Lung microvascular endothelial cell (primary cell): ENCODE results near the gene NCBP1. TPM values are rescaled to one million over a fixed set of nuclear protein-coding genes. Genes with fewer than 3 reads are reported as not detected.
"Not testable (repeated sequence)": the region's sequence is repeated elsewhere in the genome, so short reads cannot be mapped to it uniquely, and the experiment has no call there.

Experiments
- DNase-seq, 2 donors: peaks; one replicate each; pipeline versions ENCODE4 v3.0.0 to v3.0.0-alpha.2; 2010; ENCODE audit warnings: low read depth in 2 of 2
- total RNA-seq: library from RNA; depleted of rRNA; stranded (reverse); fragments of >200 nt; gene quantifications from 2 replicates; pipeline ENCODE4 v1.2.1, GENCODE V29; 2014

The NCBP1 gene
- total RNA-seq, 1 donor from 2014 or later: 25.0 TPM

DNA sequence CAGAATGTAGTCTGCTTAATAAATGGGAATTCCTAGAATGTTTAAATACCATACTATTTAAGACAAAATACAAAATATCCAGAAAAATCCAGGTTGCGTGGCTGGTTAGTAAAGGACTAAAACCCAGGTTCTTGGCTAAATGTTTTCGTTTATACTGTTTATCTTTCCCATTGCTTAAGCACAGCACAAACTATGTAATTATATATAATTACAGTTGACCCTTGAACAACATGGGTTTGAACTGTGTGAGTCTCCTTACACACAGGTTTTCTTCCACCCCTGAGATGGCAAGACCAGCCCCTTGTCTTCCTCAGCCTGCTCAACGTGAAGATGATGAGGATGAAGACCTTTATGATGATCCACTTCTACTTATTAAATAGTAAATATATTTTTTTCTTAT is 38.8 kb downstream of the NCBP1 start:
- no peak for DNase-seq

DNA sequence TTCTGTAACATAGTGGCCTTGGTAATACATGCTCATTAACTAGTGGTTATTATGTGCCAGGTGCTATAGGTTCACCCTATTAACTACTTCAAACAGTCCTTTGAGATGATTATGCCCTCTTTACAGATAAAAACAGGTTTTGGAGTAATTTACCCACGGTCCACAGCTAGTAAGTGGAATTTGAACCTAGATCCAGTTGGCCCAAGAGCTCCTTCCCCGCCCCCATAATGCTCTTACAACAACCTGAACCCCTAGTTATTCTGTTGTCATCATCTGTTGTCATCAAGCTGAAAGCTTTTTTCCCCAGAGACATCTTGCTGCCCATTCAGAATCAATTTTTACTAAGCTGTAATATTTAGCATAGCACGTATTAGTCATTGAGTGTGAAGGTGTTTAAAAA is 40.3 kb downstream of the NCBP1 start:
- DNase-seq: no peak

DNA sequence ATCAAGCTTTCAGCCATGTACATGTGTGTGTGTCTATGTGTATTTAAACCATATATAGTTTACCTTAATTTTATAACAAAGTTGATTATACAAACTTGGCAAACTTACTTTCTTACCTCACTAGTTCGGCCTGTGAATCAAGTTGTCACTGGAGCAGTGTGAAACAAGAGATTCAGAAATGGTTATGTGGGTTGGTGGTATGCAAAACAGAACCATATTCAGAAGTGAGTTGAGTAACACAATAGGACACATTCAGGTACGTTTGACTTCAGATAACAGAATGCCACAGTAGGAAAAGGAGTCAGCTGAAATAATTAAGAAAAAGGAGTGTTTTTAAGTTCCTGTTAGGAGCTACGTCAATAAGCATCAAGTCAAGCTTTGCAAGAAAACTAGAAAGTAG is 42.0 kb downstream of the NCBP1 start:
- no peak for DNase-seq

DNA sequence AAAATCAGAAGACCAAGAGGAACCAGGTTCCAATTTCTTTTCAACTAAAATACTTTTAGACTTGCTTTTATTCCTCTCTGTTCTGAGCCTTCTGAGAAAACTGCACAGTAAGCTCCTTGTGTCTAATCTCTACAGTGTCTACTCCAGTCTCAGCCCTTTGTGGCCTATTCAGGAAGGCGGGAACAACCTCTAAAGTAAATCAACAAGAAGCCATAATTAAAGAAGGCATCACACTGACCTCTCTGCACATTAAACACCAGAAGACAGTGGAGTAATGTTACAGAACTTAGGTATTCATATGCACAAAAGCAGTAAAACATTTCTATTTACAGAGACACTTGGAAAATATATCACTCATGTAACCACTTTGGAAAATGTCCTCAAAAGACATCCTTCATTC is 48.6 kb downstream of the NCBP1 start:
- DNase-seq: no peak

DNA sequence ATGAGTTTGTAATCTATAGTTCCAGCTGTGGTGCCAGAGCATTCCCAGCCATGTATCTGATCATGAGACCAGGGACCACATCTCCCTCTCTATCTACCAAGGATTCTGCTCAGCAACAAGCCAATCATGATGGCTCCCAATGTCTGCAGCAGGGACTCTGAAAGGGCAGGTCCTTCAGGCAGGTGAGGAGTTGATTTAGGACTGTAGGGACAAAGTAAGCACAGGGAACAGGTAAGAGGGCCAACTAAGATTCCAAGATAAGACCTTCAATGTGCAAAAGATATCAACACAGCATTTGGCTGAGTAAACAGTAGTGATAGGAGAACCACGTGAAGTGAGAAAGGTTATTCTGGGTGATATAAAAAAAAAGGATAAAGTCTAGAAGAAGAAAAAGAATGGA is 55.0 kb downstream of the NCBP1 start:
- DNase-seq: no peak

DNA sequence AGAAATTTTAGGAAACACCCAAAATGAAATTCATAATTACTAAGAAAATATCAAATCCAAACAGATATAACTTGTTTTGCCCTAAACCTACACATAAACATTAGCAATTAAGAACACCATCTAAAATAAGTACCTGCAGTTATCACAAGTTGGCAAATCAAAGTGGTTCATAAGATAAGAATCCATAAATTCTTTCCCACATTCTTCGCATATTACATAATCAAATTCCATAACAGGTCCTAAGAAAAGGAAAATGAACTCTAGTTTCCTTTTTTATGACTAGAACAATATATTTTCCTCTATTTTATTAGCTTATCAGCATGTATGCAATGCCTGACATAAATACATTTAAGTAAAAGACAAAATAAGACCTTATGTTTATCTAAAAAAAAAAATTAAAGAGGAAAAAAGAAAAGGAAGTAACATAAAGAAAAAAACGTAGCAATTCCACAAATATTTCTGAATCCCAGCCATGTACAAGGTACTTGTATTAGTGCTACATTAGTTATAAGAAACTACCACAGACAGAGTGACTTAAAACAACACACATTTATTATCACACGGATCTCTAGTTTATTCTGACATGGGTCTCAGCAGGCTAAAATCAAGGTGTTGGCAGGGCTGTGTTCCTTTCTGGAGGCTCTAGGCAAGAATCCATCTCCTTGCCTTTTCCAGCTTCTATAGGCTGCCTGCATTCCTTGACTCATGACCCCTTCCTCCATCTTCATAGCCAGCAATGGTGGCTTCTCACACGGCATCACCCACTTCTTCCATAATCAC is 56.0 kb downstream of the NCBP1 start:
- peak; percentile 36 to 55 for DNase-seq

DNA sequence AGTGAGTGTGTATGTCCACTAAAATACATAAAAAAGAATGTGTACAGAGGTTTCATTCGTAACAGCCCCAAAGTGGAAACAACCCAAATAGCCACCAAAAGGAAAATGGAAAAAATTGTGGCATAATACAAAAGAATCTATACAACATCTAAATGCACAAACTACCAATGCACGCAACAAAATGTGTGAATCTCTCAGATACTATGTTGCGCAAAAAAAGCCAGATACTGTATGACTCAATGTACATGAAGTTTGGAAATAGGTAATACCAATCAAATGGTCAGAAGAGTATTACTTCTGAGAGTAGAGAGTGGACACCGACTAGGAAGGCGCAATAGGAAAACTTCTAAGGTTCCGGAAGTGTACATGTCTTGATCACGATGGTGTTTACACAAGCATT is 61.1 kb downstream of the NCBP1 start:
- DNase-seq: no peak

DNA sequence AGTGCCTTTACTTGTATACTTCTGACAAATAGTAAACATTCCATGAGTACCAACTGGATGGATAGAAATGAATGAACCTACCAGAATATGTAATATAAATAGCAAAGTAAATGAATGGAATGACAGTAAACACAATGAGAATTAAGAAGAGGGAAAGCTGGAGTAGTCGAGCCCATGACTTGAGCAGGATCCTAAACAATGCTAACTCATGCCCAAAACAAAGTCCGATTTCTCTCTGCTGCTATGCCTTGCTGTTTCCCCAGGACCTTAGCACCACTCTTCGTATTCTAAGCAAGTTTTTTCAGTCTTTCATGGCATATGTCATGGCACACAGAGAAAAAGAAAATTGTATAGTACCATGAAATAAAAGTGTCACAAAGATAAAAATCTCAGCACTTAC is 61.8 kb downstream of the NCBP1 start:
- DNase-seq: no peak

DNA sequence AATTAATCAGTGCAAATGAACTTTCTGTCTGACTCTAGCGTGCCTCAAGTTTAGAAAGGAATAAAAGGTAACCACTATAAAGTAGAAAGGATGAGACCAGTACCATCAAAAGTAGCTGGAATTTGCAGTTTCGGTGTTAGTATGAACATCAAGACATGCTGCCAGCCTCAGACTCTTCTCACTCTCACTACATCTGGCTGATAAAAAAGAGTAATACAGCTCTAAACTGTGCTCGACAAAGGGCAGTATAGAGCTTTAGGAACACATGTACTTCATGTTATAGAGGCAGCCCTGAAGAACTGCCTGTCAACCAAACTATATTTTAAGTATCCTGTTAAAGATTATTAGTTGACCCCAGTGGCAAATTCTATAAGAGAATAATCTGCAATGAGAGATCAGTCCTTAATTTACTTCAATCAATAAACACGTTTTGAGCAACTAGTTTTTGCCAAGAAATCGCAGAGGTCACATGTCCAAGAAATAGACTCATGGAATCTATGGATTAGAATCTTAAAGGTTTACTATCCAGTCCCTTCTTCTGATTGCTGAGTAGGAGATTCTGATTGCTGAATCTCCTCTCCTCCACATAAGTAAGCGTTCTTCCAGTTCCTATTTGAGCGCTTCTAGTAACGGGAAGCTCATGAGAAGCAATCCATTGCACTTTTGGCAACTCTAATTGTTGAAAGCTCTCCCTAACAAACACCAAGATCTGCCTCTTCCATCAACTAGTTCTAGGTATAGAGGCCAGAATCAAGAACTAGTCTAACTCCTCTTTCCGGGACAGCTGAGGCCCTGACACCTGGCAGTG is 62.6 kb downstream of the NCBP1 start:
- DNase-seq: no peak

DNA sequence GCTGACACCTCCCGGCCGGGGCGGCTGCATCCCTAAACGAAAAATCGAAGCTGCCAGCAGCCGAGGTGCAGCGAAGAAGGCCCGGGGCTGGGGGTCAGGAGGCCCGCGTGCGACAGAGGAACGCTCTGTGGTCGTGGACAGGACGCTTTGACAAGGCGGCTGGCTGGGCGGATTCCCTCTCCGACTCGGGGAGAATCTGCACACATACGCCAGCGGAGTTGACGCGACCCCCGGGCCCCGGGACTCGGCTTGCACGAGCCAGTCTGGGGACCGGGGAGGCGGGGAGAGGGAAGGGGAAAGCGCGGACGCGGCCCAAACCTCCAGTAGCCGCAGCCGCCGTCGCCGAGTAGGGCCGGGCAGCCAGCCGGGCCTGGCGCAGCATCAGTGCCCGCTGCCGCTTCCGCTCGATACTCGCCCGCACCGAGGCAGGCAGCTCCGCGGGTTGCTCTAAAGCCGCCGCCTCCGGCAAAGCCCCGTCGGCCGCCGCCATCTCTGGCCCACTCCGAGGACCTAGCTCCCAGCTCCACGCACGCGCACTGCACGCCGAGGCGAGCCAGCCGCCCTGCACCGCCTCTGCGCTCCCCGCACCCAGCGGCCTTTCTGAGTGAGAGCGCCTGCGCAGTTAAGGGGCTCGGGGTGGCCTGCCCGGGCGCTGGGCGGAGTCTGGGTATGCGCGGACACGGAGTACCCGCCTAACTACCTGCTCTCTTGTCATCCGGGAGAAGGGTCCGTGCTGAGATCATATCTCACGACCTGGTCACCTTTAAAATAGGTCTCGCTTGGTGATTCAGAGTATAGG is 63.4 kb downstream of the NCBP1 start, which contains the start of gene XPA:
Gene XPA (minus strand): TSS at position 538 of the 799 bp plus-strand sequence. CDS start 48 bp downstream, at position 490.
- peak; percentile 95 to 97 for DNase-seq

DNA sequence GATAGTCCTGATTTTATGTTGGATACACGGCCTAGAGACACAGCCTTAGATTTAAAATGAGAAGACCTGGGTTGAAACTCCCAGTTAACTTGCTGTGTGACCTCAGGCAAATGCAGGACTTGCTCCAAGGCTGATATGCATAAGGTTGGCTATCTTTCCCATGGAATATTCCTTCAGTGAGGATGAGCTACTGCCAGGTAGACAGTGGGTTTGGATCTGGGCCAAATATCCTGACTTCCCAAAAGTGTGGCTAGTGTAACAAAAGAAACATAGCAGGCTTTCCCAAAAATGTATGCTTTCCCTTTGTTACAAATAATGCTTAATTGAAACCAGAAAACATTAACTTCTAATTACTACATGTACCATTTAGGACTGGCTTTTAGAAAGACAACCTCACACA is 64.2 kb downstream of the NCBP1 start:
- DNase-seq: no peak

DNA sequence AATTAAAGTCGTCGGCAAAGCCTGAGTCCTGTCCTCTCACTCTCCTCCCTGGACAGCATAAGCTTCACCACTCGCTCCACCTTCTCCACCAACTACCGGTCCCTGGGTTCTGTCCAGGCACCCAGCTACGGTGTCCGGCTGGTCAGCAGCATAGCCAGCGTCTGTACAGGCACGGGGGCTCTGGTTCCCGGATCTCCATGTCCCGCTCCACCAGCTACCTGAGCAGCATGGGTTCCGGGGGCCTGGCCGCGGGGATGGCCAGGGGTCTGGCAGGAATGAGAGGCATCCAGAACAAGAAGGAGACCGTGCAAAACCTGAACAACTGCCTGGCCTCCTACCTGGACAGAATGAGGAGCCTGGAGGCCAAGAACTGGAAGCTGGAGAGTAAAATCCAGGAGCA is 65.2 kb downstream of the NCBP1 start:
- DNase-seq: no peak

DNA sequence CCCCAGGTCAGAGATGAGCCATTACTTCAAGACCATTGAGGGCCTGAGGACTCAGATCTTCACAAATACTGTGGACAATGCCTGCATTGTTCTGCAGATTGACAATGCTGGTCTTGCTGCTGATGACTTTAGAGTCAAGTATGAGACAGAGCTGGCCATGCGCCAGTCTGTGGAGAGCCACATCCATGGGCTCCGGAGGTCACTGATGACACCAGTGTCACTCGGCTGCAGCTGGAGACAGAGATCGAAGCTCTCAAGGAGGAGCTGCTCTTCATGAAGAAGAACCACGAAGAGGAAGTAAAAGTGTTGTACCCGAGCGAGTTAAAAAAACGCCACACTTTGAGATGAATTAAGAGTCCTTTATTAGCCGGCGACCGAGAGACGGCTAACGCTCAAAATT is 65.7 kb downstream of the NCBP1 start:
- not testable (repeated sequence) for DNase-seq

DNA sequence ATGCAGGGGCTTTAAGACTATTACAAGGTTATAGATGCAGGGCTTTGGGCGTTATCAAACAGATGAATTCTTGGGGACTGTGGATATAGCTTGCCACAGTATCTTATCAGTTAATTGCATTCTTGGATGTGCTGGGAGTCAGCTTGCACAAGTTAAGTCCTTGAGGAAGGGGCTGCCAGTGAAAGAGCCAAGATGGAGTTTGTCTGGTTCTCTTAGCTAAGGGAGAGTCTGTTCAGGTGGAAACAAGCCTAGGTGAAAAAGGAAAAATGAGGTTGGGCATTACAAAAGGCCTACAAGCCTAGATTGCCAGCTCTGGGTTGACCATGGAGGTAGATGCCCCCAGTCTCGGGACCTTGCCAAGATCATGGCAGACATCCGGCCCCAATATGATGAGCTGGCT is 66.2 kb downstream of the NCBP1 start:
- DNase-seq: not testable (repeated sequence)

DNA sequence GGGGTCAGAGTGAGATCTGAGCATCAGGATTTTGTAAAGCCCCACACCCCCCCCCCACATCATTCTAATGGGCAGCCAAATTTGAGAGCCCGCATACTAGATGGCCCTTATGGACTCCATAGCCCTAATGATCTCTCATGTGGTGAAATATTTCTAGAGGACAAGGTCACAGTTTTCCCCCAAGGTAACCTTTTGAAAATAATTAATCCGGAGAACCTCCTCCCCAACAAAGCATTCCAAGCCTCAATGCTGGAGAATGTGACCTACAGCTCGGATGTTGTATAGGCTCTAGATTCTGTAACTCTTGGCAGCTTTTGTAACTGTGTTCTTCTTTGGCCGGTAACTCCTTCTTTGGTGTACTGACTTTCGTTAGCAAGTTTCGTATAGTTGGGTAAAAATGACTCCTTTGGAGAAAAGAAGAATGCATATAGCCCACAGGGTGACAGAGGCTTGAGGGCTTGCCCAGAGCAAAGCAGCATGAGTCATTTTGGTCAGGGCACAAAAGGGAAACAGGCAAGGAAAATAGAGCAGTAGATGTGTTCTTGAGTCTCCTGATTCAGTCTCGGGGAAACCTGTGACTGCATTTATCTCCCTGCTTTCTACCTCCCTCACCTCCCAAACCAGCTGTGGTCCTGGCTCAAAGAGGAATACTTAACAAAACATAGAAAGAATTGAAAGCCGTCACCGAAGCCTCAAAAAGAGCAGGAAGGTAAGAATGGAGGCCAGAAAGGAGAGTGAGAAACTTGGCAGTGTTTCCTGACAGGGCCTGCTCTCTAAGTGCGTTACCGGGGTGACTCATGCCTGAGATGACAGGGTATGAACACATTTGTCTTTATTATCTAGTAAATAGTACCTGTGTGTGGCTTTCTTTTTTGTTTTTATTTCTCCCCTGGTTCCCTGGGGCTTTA is 70.1 kb downstream of the NCBP1 start:
- peak; percentile 24 to 81 for DNase-seq

DNA sequence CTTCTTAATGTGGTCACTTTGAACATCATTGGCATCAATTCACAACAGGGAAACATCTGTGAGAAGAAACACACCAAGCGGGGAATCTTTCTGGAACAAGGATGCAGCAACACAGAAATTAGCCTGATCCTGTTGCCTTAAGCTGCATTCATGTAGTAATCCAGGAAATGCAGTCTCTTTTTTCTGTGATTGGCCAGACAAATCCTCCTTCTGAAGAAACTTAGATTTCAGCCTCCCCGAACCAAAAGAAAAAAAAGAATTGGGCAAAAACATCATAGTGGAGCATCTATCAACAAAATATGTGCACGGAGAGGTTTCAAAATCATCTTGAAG is 70.7 kb downstream of the NCBP1 start:
- no peak for DNase-seq

DNA sequence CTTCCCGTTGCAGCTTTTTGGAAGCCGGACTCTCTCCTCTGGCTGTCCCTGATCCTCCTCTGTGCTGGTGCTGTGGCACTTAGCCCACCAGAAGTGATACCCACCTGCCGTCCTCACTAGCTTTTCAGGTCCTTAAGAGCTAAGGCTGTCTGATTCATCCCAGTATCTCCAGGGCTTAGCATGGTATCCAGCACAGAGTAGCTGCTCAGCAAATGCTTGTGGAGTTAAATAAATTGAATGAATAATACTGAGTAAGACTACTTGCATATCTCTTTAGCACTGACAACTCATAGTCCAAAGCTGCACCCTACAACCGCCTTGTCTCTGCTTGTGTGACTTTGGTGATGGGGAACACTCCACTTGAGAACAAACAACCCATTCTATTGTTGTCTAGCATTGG is 71.2 kb downstream of the NCBP1 start:
- no peak for DNase-seq

DNA sequence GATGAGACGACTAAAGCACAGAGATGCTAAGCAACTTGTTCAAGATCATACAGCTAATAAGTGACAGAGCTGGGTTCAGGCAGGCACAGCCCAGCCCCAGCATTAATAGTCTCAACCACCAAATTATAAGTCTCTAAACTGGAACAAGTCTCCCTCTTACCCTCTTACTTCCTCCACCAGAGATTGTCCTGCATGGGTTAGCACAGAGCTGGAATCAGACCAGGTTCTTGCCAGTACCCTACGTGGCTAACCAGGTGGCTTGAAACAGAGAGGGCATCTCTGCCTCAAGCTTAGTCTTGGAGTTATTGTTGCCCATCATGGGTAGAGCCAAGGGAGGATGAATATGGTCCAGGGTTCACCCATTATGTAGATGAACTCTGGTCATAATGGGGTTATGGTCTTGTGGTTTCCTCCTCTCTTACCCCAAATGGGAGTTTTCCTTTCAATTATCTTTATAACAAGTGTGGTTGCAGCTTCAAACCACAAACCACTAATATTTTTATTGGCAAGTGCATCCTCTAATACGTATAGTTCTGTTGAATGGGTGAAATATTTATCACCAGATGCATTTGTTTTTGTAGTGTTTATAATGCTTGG is 71.8 kb downstream of the NCBP1 start:
- no peak for DNase-seq

DNA sequence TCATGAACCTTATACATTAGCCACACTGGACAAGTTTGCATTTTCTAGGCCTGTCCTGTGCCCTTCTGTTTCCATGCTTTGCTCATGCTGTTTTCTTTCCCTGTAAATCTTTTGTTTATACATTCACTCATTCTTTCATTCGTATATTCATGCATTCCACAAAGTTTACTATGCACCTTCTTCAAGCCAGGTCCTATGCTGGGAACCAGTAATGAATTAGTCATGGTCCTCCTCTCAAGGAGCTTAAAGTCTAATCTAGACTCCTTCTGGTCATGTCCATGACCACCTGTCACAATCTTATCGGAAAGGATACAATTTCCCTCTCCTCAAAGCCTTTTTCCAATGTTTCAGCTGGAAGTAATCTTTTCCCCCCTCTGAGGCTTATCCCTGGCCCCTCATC is 72.6 kb downstream of the NCBP1 start:
- no peak for DNase-seq

DNA sequence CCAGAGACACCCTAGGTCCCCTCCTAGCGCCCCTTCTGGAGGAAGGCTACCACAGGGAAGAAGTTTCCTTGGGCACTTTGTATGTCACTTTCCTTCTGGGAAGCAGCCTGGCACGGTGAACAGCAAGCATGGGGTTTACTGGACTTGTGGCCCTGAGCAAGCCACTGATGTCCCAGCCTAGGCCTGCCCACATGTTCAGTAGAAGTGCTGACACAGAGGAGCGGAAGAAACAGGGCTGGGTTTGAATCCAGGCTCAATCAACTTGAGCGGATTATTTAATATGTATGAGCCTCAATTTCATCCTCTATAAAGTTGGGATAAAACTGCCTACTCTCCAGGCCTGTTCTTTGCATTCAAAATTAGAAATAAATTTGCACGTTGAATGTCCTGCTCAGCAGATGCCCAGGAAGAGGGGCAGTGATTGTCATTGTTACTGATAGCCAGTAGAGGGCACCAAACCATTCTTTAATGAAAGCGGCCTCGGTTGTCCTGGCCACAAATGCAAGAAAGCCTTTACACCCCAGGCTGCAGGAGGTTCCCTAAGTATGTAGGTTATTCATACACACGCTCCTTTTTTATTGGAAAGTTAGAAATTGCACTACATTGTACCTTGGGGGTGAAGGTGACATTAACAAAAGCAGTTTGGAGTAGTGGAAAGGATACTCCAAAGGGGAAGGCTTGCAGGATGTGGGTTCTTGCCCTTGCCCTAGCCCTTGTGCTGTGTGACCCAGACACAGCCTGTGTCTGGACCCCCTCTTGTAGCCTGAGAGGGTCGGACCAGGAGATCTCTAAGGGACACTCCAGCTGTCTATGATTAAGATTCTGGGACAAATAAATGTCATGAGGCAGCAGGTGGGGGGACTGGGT is 77.0 kb downstream of the NCBP1 start:
- peak; percentile 75 to 79 for DNase-seq
